ENCODE measurements around the gene ZNF174.

The ZNF174 gene

GRCh38 chr16:3443108-3444031 is 42.4 kb downstream of the ZNF174 start, which contains the start of the genes NAA60 and ZNF597:
TSS of gene NAA60 (plus strand) at chr16:3443680. CDS start at chr16:3476228, 32,548 bp downstream.
TSS of gene ZNF597 (minus strand) at chr16:3443504. CDS start at chr16:3443153, 351 bp downstream.
- DNase-seq (ENCODE audit: low read depth, low spot score): peak; percentile 60

- DNase-seq (ENCODE audit: low read depth, low spot score): no peak
Observed at GRCh38 chr16:3444032-3444388, 43.0 kb downstream of the ZNF174 start.

- DNase-seq (ENCODE audit: low read depth, low spot score): no peak
Observed at GRCh38 chr16:3454093-3454492, 53.1 kb downstream of the ZNF174 start.

GRCh38 chr16:3454631-3455147 is 53.7 kb downstream of the ZNF174 start:
- DNase-seq (ENCODE audit: low read depth, low spot score): no peak

- peak; percentile 76 for DNase-seq (ENCODE audit: low read depth, low spot score)
Observed at GRCh38 chr16:3457434-3458252, 56.6 kb downstream of the ZNF174 start.

GRCh38 chr16:3458278-3458851 is 57.4 kb downstream of the ZNF174 start:
- DNase-seq (ENCODE audit: low read depth, low spot score): no peak

- DNase-seq (ENCODE audit: low read depth, low spot score): no peak
Observed at GRCh38 chr16:3458852-3459361, 57.9 kb downstream of the ZNF174 start.

Measured in activated CD4-positive, CD25-positive, alpha-beta regulatory T cell treated with anti-CD3 and anti-CD28 coated beads, Interleukin-2, amount 50 U/mL, for 16 hours (primary cell).